Nucleus accumbens (tissue), 56 donors: Measurements from ENCODE around the gene SLC9A7.
"Not testable (repeated sequence)": the region's sequence is repeated elsewhere in the genome, so short reads cannot be mapped to it uniquely, and the experiment has no call there.

Experiments used
- DNase-seq, 56 donors: peaks; one replicate each; lab custom pipeline; 2025; lab: John Stamatoyannopoulos, UW

SLC9A7 gene

DNA sequence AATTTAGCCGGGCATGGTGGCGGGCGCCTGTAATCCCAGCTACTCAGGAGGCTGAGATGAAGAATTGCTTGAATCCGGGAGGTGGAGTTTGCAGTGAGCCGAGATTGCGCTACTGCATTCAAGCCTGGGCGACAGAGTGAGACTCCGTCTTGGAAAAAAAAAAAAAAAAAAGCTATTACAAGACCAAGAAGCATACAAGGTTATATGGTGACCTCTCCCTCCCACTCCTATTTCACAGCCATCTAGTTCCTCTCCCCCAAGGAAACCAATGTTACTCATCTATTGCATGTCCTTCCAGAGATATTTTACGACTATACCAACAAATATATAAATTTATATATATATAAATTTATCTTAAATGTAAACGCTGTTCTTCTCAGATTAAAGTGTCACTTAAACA is 3.2 kb downstream of the SLC9A7 start:
- no peak for DNase-seq

DNA sequence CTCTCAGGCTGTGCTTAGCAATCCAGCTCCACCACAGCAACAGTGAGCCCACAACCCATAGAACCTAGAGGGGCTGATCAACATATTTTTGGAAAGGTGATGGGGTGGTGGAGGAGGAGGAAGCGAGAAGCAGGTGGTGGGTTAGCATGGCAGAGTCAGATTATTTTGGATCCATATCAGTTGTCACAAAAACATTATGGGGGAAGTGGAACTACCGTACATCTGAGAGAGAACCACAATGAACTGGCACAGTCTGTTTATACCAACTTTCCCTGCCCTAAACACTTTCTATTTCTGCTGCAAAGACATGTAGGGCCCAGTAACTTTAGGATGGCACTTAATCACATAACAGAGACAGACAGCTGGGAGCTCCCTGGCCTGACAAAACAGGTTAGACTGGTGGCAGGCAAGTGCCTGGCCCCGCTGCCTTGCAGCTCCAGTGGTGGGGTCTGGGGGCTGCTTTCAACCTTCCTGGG is 4.3 kb downstream of the SLC9A7 start:
- no peak for DNase-seq

DNA sequence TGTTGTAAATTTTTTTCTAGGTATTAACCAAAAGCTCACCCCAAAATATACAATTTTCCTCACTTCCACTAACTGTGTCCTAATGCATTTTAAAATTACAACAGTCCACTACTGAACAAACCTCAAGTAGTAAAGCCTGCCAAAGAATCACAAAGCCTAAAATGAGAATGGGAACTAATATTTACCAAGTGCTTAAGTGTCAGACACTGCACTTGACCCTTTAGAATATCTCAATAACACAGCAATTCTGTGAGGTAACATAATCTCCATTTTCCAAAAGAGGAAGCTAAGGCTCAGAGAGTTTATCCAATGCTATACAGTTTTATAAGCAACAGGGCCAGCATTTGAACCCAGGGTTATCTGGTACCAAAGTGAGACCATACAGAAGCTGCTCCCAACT is 4.9 kb downstream of the SLC9A7 start:
- no peak for DNase-seq

DNA sequence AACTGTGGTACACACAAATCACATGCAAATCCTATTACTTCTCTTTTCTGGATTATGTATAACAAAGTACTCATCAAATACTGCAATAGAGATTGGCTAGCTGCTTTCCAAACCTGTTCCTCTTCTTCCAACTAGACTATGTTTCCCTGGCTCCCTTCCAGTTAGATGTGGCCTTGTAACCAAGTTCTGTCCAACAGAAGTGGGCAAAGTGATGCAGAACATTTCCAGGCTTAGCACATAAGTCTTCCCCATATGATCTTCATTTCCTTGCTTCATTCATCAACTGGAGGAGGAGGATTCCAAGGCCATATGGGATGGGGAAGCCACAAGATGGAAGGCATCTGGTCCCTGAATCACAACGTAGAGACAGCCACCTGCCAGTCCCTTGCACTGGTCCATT is 8.0 kb downstream of the SLC9A7 start:
- no peak for DNase-seq

DNA sequence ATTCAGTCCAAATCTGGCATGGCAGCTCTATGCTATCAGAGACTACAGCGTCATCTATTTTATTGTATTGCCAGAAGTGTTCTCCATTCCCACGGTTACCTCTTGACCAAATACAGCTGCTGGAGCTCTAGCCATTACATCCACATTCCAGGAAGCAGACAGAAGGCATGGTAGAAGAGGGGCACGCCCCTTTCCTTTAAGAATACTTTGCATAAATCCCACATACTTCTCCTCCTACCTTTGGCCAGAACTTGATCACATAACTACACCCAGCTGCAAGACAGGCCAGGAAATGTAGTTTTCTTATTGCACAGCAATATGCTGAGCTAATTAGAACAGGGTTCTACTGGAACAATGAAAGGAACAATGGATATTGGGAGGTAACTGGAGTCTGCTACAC is 14.9 kb downstream of the SLC9A7 start:
- no peak for DNase-seq

DNA sequence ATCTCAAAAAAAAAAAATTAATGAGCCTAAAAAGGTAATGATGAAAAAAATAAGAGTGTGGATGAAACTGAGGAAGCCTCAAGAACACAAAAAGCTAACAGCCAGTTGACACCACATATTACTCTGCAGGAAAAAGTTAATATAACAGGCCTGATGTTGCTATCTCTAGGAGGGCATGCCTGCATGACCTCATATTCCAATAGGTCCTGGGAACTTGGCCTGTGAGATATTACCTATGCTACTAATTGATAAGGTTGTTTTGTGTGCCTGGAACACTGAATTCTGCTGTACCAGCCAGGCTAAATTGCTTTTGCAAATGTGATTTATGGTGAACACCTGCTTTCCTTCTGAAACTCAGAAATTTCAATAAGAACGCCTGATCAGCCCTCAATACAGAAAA is 15.9 kb downstream of the SLC9A7 start:
- DNase-seq = no peak

DNA sequence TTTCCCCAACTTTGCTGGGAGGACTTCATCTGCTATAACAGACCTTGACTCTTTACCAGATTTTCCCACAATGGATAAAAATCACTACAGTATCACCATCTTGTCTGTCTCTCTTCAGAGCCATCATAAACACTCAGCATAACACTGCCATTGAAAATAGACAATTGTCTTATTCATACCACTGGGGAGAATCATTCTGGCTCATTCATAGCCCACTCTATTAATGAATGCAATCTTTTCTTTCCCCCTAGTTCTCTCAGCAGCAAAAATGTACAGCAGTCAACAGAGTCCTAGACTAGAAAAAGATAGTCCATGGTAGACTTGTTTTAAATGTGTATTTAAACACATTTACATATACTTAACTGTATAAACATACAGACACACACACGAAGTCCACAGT is 19.2 kb downstream of the SLC9A7 start:
- DNase-seq = no peak

DNA sequence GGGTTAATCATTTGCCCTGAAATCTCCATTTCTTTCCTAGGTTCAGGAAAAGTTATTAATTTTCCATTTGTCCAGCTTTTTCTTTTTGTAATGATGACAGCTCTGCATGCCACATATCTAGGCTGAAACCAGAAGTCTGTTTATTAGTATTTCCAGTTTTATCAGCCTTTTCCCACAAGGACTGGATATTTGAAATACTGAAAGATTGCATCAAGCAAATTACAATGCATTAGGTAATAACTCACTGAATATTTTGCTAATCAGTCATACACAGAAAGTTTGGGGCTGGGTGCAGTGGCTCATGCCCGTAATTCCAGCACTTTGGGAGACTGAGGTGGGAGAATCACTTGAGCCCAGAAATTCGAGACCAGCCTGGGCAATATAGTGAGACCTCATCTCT is 21.5 kb downstream of the SLC9A7 start:
- no peak for DNase-seq

DNA sequence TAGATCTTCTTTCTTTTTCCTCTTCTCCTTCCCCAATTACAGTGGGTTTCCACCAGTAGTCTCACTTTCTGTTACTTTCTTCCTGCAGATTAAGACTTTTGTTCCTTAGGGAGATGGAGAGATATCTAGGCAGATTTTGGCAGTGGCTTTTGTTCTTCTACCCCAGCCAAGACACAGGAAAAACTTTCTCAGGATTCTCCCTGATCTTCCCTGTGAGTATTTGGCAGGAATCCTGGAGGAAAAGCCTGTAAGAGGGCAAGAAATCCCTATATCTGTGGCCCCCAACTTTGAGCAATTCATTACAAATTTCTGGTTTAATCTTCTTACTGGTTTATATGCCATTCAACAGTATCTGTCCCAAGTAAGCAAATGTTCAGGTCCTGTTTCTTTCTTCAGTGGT is 21.9 kb downstream of the SLC9A7 start:
- no peak for DNase-seq

DNA sequence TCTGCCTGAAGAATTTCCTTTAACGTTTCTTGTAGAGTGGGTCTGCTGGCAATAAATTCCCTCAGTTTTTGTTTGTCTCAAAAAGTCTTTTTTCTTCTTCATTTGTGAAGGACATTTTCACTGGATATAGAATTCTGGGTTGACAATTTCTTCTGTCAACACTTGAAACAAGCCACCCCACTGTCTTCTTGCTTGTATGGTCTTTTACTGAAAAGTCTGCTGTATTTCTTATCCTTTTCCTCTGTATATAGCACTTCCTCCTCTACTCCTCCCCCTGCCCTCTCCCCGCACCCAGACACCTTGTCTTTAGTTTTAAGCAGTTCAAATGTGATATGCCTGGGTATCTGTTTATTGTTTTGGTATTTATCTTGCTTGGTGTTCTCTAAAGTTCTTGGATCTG is 23.3 kb downstream of the SLC9A7 start:
- DNase-seq = no peak

DNA sequence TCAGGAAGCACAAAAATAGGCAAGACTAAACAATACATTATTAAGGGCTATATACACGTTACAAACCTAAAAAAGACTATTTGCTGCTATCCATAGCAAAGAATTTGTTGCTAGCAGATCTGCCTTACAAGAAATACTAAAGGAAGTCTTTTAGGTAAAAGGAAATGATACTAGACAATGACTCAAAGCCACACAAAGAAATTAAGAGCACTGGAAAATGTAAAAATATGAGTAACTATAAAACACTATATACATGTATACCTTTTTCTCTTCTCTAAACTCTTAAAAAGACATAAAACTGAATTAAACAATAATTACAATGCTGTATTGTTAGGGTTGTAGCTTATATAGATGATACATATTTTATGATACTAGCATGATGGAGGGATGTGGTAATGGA is 25.7 kb downstream of the SLC9A7 start:
- no peak for DNase-seq

DNA sequence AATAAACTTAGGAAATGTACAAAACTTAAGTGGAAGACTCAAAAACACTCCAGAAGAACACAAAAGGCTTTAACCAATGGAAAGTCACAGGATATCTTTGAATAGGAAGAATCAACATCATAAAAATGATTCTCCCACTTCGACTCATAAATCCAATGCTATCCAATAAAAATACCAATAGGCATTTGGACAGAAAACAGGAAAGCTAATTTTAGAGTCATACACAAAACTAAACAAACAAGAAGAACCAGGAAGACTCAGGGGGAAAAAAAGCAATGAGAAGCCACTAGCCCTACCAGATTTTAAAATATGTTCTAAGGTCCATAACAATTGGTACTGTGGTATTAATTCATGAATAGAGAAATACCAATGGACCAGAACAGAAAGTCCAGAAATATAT is 28.2 kb downstream of the SLC9A7 start:
- no peak for DNase-seq

DNA sequence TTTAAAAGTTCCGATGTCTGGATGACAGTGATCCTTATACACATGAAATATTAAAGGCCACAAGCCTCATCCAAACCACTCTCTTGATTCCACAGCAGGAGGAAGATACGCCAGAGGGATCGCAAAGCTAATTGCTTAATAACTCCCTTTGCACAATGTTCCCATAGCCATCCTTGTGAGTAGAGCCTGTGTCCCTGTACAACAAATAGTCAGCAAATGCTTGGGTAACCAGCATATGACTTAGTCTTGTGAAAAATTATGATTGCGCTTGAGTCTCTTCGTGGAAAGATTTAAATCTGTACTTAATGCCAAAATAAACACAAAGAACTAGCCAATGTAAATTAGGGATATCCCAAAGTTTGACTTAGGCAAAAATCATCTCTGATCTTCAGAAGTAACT is 31.5 kb downstream of the SLC9A7 start:
- no peak for DNase-seq

DNA sequence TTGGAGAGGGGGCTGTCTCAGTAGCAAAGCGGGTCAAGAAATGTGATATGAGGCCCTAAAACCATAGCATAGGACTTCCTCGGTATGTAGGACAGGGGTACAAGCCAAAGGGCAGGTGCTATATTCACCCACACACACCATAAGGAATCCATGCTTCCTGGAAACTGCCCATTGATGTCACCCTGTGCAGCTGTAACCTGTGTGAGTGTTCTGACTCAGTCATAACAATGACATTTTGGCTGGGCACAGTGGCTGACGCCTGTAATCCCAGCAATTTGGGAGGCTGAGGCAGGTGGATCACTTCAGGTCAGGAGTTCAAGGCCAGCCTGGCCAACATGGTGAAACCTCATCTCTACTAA is 35.4 kb downstream of the SLC9A7 start:
- not testable (repeated sequence) for DNase-seq

DNA sequence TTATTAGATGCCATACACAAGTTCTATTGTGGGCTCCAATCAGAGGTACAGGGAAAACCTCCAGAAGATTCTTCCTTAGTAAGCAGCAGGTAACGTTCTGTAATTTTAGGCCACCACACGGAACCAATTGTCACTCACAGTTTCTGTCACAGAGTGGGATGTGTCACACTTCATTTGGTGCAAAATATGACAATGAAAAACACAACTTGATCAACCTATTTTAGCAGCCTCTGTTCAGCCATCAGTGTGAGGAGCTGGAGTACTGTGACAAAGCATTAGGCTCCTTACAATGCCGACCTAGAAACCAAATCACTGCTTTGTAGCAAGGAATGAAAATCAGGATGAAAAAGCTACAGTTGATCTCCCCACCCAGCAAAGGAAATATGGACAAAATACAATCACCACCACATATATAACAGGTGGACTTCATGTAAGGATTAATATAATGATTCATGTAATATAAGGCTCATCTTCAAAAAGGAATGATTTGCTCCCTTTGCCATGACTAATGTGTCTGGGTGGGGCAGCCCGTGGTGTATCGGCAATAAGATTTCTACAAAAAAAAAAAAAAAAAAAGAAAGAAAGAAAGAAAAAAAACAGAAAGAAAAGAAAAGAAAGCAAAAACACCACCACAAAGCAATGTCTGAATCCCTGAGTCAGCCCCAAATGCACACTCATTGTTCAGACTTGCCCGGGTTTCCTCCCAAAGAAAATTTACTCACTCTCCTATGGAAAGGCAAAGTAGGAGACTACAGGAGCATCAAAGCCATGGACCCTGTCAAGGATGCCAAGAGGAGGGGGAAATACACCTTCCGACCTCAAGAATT is 36.0 kb downstream of the SLC9A7 start:
- peak in 4 of 56 donors; percentile 0 to 8 (median 2) for DNase-seq

DNA sequence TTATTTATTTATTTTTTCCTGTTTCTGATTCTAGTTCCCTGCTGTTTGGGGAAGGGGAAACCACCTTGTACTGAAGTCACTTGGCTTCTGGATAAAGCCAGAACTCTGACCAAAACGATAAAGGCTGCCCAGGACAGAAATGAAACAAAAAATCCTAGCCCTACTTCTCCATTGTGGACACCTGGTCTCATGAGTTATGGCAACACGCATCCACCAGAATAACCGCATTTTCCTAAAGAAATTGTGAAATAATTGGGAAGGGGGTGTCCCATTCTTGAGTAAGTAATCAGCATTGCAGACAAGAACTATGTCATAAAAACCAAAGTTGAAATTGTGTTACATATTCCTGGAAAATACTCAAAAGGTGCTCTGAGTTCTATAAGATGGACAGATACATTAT is 42.1 kb downstream of the SLC9A7 start:
- no peak for DNase-seq

DNA sequence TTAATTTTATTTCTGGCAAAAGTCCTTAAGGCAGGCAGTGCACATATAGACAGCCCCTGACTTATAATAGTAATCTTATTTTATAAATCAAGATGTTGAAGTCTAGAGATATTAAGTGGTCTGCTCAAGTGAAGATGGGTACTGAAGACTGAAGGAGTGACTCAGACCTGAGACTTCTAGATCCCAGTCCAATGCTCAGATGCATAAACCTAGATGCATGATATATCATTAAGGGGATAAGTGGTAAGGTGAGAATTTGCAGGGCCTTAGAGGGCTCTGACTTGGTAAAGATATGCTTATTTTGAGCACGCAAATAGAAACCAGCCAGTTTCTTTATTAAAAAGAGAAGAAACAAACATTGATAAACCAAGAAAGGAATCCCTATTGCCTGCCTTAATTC is 42.9 kb downstream of the SLC9A7 start:
- DNase-seq = no peak

DNA sequence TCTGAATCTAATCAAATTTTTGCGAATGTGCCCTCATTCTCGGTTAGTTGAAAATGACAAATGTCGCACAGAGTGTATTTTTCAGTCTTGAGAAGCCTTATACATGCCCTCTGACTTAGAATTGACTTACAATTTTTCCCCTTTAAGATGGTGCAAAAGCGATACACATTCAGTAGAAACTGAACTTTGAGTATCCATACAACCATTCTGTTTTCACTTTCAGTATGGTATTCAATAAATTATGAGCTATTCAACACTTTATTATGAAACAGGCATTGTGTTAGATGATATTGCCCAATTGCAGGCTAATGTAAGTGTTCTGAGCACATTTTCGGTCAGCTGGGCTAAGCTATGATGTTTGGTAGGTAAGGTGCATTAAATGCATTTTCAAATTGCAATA is 43.4 kb downstream of the SLC9A7 start:
- no peak for DNase-seq

DNA sequence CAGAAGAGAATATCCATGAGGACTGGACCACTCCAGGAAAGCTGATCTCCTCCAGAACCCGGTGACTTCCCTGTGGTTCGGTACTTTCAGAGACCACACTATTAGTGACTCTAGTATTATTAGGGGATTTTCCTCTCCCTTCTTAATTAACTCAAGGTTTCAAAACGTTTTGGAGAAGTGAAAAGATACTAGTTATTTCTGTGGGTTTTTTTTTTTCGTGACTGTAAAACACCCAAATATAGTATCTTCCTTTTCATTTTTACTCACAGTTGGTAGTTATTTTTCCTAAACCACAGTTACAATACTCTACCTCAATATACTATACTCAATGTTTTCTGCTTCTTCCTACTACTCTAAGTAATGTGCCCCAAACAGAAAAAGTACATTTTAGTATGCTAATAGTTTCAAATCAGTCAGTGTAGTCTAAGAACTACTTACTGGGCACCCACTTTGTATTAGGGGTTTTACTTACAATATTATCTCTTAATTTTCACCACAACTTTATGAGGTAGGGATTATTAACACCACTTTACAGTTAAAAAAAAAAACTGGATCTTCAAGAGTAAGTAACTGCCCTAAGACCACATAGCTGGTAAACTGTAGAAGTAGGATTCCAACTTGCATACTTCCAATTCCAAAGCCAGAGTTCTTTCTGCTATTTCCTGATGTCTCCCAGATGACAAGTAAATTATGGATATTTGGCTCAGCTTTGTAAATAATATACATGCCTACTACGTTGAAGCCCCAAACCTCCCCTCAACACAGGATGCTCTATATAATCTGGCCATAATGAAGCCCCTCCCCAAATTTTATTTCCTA is 45.0 kb downstream of the SLC9A7 start:
- no peak for DNase-seq

DNA sequence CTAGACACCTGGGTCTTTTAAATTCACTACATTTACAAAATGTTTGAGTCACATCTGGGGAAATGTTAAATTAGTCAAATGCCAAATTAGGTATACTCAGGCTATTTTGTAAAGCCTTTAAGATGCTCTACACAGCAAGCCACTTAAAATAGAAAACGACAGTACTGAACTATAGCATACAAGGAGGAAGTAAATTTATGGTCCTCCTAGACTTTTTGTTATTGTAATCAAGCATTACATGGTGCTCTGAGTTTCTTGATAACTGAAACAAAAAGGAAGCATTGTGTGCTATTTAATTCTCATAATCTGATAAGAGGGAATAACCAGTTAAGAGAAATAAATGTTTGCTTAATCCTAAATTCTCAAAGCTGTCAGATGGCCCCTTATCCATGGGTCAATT is 46.2 kb downstream of the SLC9A7 start:
- no peak for DNase-seq

DNA sequence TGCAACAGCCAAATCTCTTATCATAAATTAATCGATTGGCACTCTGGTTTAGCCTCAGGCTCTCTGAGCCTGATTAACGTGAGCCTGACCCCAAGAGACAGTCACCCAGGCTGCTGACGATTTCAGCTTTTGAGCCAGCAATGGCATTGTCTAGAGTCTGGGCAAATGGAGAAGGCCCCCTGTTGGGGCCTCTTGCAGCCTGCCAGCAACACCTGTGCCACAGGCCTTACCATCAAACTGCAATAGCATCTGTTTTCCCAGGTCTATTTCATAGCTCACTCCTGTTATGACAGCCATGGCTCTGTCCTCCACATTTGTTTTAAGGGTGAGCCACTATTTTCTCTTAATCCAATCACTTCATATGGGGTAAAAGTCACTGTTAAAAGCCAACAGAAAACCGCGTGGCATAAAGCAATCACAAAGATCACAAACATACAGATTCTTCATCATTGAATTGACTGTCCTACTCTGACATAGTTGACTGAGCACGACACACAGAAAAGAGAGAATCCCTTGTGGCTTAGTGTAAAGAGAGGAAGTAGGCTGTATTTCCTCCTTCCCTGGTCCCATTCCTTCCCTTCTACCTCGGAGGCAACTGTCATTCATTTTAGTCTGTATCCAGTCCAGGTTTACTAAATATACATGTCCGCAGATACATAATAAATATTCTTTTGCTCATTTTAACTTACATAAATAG is 47.8 kb downstream of the SLC9A7 start:
- no peak for DNase-seq
